ENCODE measurements around the gene RABGAP1L. TPM values are rescaled to one million over a fixed set of nuclear protein-coding genes. Genes with fewer than 3 reads are reported as not detected.

The RABGAP1L gene
- total and polyA plus RNA-seq, 2 of the 8 experiments (the other 6 are each of a cell fraction or from before 2014, with no cell fraction given) = 33.3 to 156 TPM

GRCh38 chr1:174702011-174702410, 542.7 kb downstream of the RABGAP1L start (continued):
- no peak for TF ChIP-seq CBX8 (IDR thresholded peaks at IDR 0.05; ENCODE audit: borderline replicate concordance, low read depth, low read length)
- no peak for TF ChIP-seq HDAC2 (IDR thresholded peaks at IDR 0.05; ENCODE audit: borderline replicate concordance in 1 of 2, low read depth in 2 of 2, low read length in 2 of 2)
- no peak for TF ChIP-seq EZH2 (IDR thresholded peaks at IDR 0.05; ENCODE audit: low read depth, low read length, severe bottlenecking)
- no peak for TF ChIP-seq EP300 (IDR thresholded peaks at IDR 0.05; ENCODE audit: borderline replicate concordance in 1 of 2, low read depth in 2 of 2, low read length in 2 of 2)
- TF ChIP-seq E2F6 (IDR thresholded peaks at IDR 0.05) = no peak

Measured in H1 (cell line).